HepG2 (cell line): ENCODE data around the gene FCRL5.

Source experiments
- BCLAF1 ChIP-seq: fragments of 450-650 bp; IDR thresholded peaks from 2 replicates; pipeline ENCODE4 v1.6.1; 2017; ENCODE audit warnings: mild to moderate bottlenecking
- ETV6 ChIP-seq: sonication (generic); formaldehyde crosslinking; conservative IDR thresholded peaks from 2 replicates; pipeline ENCODE4 v1.4.0; 2020; ENCODE audit warnings: missing genetic modification reagents
- MAF1 ChIP-seq: sonication (generic); formaldehyde crosslinking; IDR thresholded peaks from 2 replicates; pipeline ENCODE4 v1.5.0; 2020; ENCODE audit warnings: missing genetic modification reagents, borderline replicate concordance
- POLR2A ChIP-seq, 2 experiments: IDR thresholded peaks; 2 replicates each; pipeline ENCODE4 v1.6.1; 2011; ENCODE audit warnings: low read depth in 2 of 2, low read length in 2 of 2, mild to moderate bottlenecking in 1 of 2, moderate library complexity in 1 of 2; ENCODE audit not compliant: insufficient read depth in 1 of 2
- SMC3 ChIP-seq: IDR thresholded peaks from 2 replicates; pipeline ENCODE4 v1.6.1; 2011; ENCODE audit warnings: low read length, improper control_type of control experiment
- SNRNP70 ChIP-seq: fragments of 200-400 bp; formaldehyde crosslinking; IDR thresholded peaks from 2 replicates; pipeline ENCODE4 v1.6.1; 2017; ENCODE audit warnings: mild to moderate bottlenecking, low read depth, low read length, moderate library complexity
- TAF1 ChIP-seq: sonication (generic); formaldehyde crosslinking; IDR thresholded peaks from 2 replicates; pipeline ENCODE4 v1.4.0; 2020; ENCODE audit warnings: missing genetic modification reagents
- TBL1XR1 ChIP-seq: fragments of 150-350 bp; IDR thresholded peaks from 2 replicates; pipeline ENCODE4 v1.6.1; 2014; ENCODE audit warnings: borderline replicate concordance, low read length; ENCODE audit not compliant: partially characterized antibody
- USF2 ChIP-seq, 2 experiments: sonication (generic) in 1 of 2; formaldehyde crosslinking in 1 of 2; IDR thresholded peaks; 2 replicates each; pipeline versions ENCODE4 v1.5.1 to v1.6.1; 2011 to 2020; ENCODE audit warnings: borderline replicate concordance in 1 of 2, low read depth in 1 of 2, low read length in 1 of 2, mild to moderate bottlenecking in 1 of 2, missing genetic modification reagents in 1 of 2, moderate library complexity in 1 of 2
- WIZ ChIP-seq: sonication (generic); formaldehyde crosslinking; IDR thresholded peaks from 2 replicates; pipeline ENCODE4 v1.5.1; 2020; ENCODE audit warnings: mild to moderate bottlenecking, missing genetic modification reagents
- ZNF816 ChIP-seq: sonication (generic); formaldehyde crosslinking; IDR thresholded peaks from 2 replicates; pipeline ENCODE4 v1.8.0; 2022; ENCODE audit warnings: missing genetic modification reagents, mild to moderate bottlenecking, borderline replicate concordance
- TF ChIP-seq, protein P1 (sequence below): sonication (generic); formaldehyde crosslinking; IDR thresholded peaks from 2 replicates; pipeline ENCODE4 v1.5.0; 2020; ENCODE audit warnings: mild to moderate bottlenecking, missing genetic modification reagents, moderate library complexity

DNA sequence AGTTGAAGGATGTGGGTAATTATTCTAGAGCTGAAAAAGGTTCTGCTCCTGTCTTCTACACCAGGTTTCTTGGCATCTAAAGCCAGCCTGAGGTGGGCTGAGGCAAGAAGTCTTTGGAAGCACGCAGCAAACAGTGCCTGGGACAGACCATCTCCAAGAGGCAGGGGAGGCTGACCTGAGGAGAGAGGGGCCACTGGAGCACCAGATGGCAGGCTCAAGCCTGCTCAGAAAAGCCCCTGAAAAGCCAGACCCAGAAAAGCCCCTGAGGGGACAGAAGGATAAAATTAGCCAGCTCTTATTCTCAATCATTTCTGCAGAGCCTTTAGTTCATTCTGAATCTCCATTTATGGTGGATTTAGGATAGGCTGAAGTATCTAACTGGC, 28.5 kb upstream of the FCRL5 start:
- TF ChIP-seq SMC3: no peak
- no peak for TF ChIP-seq MAF1 (CRISPR knock-in tag)
- TF ChIP-seq TAF1 (CRISPR knock-in tag): no peak
- TF ChIP-seq POLR2A (IDR thresholded peaks at IDR 0.05; ENCODE audit: insufficient read depth in 1 of 2, low read depth in 2 of 2, low read length in 2 of 2): no peak
- no peak for TF ChIP-seq WIZ
- TF ChIP-seq USF2 (IDR thresholded peaks at IDR 0.05; ENCODE audit: low read depth, low read length): no peak
- TF ChIP-seq USF2 (CRISPR knock-in tag; IDR thresholded peaks at IDR 0.05; ENCODE audit: borderline replicate concordance): no peak
- no peak for TF ChIP-seq BCLAF1
- TF ChIP-seq, protein P1, sequence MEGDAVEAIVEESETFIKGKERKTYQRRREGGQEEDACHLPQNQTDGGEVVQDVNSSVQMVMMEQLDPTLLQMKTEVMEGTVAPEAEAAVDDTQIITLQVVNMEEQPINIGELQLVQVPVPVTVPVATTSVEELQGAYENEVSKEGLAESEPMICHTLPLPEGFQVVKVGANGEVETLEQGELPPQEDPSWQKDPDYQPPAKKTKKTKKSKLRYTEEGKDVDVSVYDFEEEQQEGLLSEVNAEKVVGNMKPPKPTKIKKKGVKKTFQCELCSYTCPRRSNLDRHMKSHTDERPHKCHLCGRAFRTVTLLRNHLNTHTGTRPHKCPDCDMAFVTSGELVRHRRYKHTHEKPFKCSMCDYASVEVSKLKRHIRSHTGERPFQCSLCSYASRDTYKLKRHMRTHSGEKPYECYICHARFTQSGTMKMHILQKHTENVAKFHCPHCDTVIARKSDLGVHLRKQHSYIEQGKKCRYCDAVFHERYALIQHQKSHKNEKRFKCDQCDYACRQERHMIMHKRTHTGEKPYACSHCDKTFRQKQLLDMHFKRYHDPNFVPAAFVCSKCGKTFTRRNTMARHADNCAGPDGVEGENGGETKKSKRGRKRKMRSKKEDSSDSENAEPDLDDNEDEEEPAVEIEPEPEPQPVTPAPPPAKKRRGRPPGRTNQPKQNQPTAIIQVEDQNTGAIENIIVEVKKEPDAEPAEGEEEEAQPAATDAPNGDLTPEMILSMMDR (CRISPR knock-in tag): no peak
- no peak for TF ChIP-seq ZNF816 (CRISPR knock-in tag)
- TF ChIP-seq ETV6 (CRISPR knock-in tag): no peak
- no peak for TF ChIP-seq TBL1XR1
- no peak for TF ChIP-seq SNRNP70
